Esophagus muscularis mucosa (tissue), 4 donors: Measurements from ENCODE around the gene NOS3. TPM values are rescaled to one million over a fixed set of nuclear protein-coding genes. Genes with fewer than 3 reads are reported as not detected.

Experiments used
- DNase-seq: peaks from one replicate; pipeline ENCODE4 v3.0.0-alpha.2; 2017; ENCODE audit errors: extremely low spot score
- H3K27ac ChIP-seq, 4 donors: fragments of 200-600 bp; sonication (generic); replicated peaks in 1 of 4; 1 replicate in 3 of 4; 2 replicates in 1 of 4; pipeline ENCODE4 v1.5.1; 2016 to 2019; ENCODE audit warnings: mild to moderate bottlenecking in 1 of 4
- H3K27me3 ChIP-seq, 4 donors: fragments of 200-600 bp; sonication (generic); one replicate each; pipeline versions ENCODE4 v1.5.1 to v1.6.0; 2016 to 2019
- H3K36me3 ChIP-seq, 4 donors: fragments of 200-600 bp; sonication (generic); one replicate each; pipeline ENCODE4 v1.5.1; 2016 to 2019
- H3K4me1 ChIP-seq, 4 donors: fragments of 200-600 bp; sonication (generic); one replicate each; pipeline ENCODE4 v1.5.1; 2016 to 2019
- H3K4me3 ChIP-seq, 4 donors: fragments of 200-600 bp; sonication (generic); 1 replicate in 2 of 4; 2 replicates in 2 of 4; pipeline ENCODE4 v1.5.1; 2016 to 2019; ENCODE audit warnings: mild to moderate bottlenecking in 4 of 4, moderate library complexity in 1 of 4
- H3K9me3 ChIP-seq, 4 donors: fragments of 200-600 bp; sonication (generic); 1 replicate in 3 of 4; 2 replicates in 1 of 4; pipeline ENCODE4 v1.5.1; 2016 to 2019
- EP300 ChIP-seq: sonication (generic); formaldehyde crosslinking; IDR thresholded peaks from one replicate; pipeline ENCODE4 v1.6.1; 2017; ENCODE audit warnings: antibody characterized with exemption
- POLR2A ChIP-seq: fragments of 450-650 bp; IDR thresholded peaks from one replicate; pipeline ENCODE4 v1.6.1; 2017; ENCODE audit warnings: antibody characterized with exemption, moderate library complexity, mild to moderate bottlenecking, low read depth
- POLR2AphosphoS5 ChIP-seq, 2 donors: sonication (generic); formaldehyde crosslinking; IDR thresholded peaks; one replicate each; pipeline ENCODE4 v1.6.1; 2017; ENCODE audit warnings: antibody characterized with exemption in 2 of 2
- WGBS: methylation state at CpG from one replicate; pipeline ENCODE4 v1.1.5; 2018; 5-methylcytosine and 5-hydroxymethylcytosine counted together
- intact Hi-C: fragments of 100-400 bp; cut with DNase I; formaldehyde crosslinking; loops from one replicate; pipeline ENCODE4 v1.15.1; 2023
- total RNA-seq, 4 donors: library from RNA; depleted of rRNA; stranded (reverse); fragments of >200 nt; gene quantifications; one replicate each; pipeline versions ENCODE4 v1.1.0 to v1.2.1, GENCODE V29; 2016
- TF ChIP-seq, protein P1 (sequence below), 3 experiments: fragments of 200-600 bp in 2 of 3; fragments of 450-650 bp in 1 of 3; sonication (generic) in 2 of 3; IDR thresholded peaks; one replicate each; pipeline ENCODE4 v1.5.1; 2017 to 2019; ENCODE audit warnings: antibody characterized with exemption in 3 of 3, mild to moderate bottlenecking in 2 of 3, moderate library complexity in 1 of 3

NOS3 gene
- total RNA-seq, result 10 to 100 TPM in 3 of 4 donors, 1 to 10 TPM in 1; 3.7 to 20.2 (median 16.2) TPM

GRCh38 chr7:150990416-150991186 is at the start of gene NOS3:
Gene NOS3 (plus strand): TSS chr7:150991017. CDS start chr7:150993804, 2,787 bp downstream.
- 89% methylated on average over 12 of the region's 12 CpGs for WGBS

DNA sequence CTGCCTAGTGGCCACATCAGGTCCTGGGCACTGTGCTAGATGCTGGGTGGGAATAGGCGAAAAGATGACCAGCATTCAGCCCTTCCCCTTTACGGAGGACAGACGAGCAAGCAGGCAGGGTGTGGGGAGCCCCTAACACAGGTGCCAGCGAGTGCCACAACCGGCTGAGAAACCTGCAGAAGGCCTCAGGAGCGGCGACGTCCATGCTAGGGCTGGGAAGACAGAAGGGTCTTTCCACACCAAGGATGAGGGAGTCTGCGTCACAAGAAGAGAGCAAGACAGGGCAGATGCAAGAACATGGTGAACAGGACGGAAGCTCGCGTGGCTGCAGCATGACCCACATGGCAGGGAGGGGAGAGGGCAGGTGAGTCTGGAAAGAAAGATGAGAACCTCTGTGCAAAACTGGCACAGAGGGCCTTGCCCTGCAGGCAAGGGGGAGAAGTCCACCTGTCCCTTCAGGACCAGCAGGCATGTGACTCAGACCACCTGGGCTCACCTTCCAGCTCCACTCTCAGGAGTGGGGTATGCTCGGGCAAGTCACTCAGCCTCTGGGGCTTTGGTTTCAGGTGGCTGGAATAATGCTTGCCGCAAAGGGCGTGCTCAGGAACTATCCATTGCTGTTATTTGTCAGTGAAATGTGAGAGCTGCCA is 49.3 kb upstream of the NOS3 start:
- peaks cover 0 to 14% (median 2%) of the 10 kb centered on the region in 4 donors for H3K36me3 ChIP-seq
- H3K4me3 ChIP-seq, result no peak overlapping the region
- intact Hi-C loops, result no loop called here
- H3K9me3 ChIP-seq, result no peaks in the 10 kb centered on the region
- H3K4me1 ChIP-seq, result peaks cover 16 to 54% (median 45%) of the 10 kb centered on the region in 4 donors
- TF ChIP-seq POLR2A (no peak), EP300 (no peak), POLR2AphosphoS5 (IDR thresholded peaks at IDR 0.05) (no peak)
- TF ChIP-seq, protein P1, sequence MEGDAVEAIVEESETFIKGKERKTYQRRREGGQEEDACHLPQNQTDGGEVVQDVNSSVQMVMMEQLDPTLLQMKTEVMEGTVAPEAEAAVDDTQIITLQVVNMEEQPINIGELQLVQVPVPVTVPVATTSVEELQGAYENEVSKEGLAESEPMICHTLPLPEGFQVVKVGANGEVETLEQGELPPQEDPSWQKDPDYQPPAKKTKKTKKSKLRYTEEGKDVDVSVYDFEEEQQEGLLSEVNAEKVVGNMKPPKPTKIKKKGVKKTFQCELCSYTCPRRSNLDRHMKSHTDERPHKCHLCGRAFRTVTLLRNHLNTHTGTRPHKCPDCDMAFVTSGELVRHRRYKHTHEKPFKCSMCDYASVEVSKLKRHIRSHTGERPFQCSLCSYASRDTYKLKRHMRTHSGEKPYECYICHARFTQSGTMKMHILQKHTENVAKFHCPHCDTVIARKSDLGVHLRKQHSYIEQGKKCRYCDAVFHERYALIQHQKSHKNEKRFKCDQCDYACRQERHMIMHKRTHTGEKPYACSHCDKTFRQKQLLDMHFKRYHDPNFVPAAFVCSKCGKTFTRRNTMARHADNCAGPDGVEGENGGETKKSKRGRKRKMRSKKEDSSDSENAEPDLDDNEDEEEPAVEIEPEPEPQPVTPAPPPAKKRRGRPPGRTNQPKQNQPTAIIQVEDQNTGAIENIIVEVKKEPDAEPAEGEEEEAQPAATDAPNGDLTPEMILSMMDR (IDR thresholded peaks at IDR 0.05), result no peak
- H3K27me3 ChIP-seq, result no peaks in the 10 kb centered on the region
- DNase-seq, result no peak
- H3K27ac ChIP-seq, result no peak overlapping the region
- WGBS, result 88% methylated on average over 15 of the region's 15 CpGs

More at GRCh38 chr7:150990416-150991186, at the start of gene NOS3:
- Histone ChIP-seq H3K36me3 (no peaks in the 10 kb centered on the region), H3K9me3 (peaks cover 0 to 10% (median 3%) of the 10 kb centered on the region in 4 donors), H3K4me3 (no peak within 1 kb of the TSS), H3K4me1 (peaks cover 36 to 49% (median 42%) of the 10 kb centered on the region in 4 donors), H3K27me3 (peaks cover 0 to 5% (median 0%) of the 10 kb centered on the region in 4 donors), H3K27ac (peak within 1 kb of the TSS in 1 of 4 donors; percentile 51)
- intact Hi-C loops, result no loop called here
- DNase-seq, result no peak
- TF ChIP-seq POLR2A, result no peak

GRCh38 chr7:150942001-150942590 is 48.7 kb upstream of the NOS3 start:
- Histone ChIP-seq H3K4me3 (no peak overlapping the region), H3K9me3 (no peaks in the 10 kb centered on the region), H3K36me3 (peaks cover 0 to 20% (median 5%) of the 10 kb centered on the region in 4 donors), H3K4me1 (peaks cover 19 to 59% (median 47%) of the 10 kb centered on the region in 4 donors), H3K27ac (no peak overlapping the region), H3K27me3 (no peaks in the 10 kb centered on the region)
- intact Hi-C loops, result no loop called here
- 29% methylated on average over 3 of the region's 14 CpGs for WGBS
- no peak for DNase-seq
- TF ChIP-seq POLR2AphosphoS5 (IDR thresholded peaks at IDR 0.05), result no peak
- no peak for TF ChIP-seq POLR2A
- TF ChIP-seq, protein P1 (IDR thresholded peaks at IDR 0.05), result no peak
- no peak for TF ChIP-seq EP300

DNA sequence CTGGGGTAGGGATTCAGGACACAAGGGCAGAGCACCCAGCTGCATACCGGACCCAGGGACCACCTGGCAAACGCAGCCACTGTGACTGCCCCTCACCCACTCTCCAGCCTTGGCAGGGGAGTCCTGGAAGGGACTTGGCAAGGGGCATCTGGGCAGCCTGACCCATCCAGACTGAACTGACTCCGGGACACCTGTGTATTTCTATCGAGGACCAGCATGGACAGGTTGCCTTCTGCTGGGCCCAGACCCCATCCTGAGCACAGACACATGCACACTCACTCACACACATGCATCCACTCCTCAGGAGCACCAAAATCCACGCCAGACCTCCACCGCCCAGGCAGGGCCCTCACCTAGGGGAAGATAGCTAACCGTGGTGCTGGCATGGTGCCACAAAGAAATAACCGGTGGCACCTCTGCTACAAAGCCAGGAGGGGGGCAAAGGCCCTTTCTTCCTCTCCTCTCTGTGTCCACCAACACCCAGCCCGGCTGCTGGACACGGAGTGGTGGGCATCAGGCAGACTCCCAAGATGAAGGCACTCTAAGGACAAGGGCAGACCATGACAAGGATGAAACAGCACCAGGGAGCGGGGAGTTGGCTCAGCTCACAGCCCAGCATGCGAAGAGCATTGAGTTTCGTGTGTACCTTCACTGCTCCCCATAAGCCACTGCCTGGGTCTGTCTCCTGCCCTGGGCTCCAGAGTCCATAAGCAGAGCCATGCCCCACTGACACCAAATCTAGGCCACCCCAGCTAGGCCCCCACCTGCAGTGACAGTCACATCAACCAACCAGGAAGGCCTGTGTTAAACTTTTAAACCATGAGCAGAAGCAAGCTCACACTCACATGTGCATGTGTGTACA is 48.0 kb upstream of the NOS3 start:
- Histone ChIP-seq H3K36me3 (peaks cover 0 to 24% (median 8%) of the 10 kb centered on the region in 4 donors), H3K27me3 (peaks cover 0 to 7% (median 0%) of the 10 kb centered on the region in 4 donors), H3K27ac (no peak overlapping the region), H3K4me1 (peaks cover 19 to 60% (median 46%) of the 10 kb centered on the region in 4 donors), H3K9me3 (no peaks in the 10 kb centered on the region), H3K4me3 (no peak overlapping the region)
- no peak for DNase-seq
- no peak for TF ChIP-seq POLR2AphosphoS5 (IDR thresholded peaks at IDR 0.05)
- TF ChIP-seq POLR2A, result no peak
- no peak for TF ChIP-seq EP300
- TF ChIP-seq, protein P1 (IDR thresholded peaks at IDR 0.05), result no peak
- WGBS, result 72% methylated on average over 13 of the region's 13 CpGs
- intact Hi-C loops, result no loop called here
